GM04504 (cell line): ENCODE measurements around the gene TAF4.

Source experiments
- DNase-seq: peaks from one replicate; pipeline ENCODE4 v3.0.0-alpha.2; 2012; ENCODE audit warnings: low read depth

The TAF4 gene

DNA sequence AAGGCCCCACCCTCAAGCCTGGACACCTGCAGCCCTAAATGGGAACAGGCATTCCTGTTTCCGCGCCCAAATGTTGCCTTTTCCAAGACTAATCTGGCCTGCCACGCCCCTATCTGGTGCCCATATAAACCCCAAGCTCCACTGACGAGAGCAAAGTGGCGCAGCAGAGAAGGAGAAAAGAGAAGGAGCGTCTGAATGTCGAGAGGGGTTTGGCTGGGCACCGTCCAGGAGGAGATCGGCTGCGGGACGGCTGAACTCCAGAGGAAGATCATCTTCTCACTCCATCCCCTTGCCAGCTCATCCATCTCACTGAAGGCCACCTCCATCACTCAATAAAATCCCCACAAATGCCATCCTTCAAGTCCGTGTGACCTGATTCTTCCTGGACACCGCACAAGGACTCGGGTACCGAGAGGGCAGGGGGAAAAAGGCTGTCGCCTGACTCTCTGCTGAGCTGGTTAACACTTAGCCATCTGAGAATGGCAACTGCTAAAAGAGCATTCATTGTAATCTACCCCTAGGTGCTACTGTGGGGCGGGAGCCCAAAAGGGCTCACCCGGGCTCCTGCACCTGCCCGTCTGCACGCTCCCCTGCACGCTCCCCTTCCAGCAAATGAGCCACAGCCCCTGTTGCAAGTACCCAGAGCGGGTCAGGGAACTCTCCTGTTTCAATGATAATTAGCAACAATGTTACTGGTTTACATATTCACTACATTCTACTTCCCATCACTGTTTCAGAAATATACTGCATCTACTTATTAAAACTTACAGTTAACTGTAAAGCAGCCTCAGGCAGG lies 23.5 kb downstream of the TAF4 start:
- DNase-seq = no peak

DNA sequence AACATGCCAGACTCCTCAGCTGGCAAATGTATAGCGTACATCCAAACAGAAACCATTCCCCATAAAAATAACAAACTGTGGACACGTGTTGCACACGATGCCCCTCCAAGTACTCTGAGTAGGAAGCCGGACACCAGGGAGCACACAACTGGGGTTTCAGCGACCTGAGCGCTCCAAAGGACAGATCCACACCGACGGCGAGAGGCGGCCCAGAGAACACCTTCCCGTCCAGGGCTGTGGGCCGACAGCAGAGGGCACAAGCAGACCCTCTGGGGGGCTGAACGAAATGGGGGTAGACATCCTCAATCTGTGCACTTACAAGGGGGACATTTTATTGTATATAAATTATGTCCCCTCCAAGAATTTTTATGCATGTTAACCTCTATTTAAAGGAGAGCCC lies 24.7 kb downstream of the TAF4 start:
- DNase-seq = no peak

DNA sequence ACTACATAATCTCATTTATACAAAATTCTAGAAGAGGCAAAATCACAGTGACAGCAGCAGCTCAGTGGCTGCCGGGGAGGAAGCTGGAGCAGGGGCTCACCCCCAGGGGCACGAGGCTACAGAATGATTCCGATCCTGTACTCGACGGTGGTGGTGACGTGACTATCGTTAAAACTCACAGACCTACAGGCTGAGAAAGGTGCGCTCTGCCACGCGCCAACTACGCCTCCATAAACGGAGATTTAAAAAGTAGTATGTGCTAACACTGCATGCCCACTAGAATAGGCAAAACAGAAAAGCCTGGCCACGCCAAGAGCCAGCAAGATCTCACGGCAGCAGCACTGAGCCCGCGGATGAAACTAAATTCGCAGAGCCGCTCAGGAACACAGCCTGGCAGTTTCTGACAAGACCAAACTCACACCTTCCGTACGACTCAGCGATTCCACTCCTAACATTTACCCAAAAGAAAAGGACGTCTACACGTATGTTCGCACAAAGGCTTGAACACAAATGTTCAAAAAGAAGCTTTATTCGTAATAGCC lies 25.2 kb downstream of the TAF4 start:
- no peak for DNase-seq

DNA sequence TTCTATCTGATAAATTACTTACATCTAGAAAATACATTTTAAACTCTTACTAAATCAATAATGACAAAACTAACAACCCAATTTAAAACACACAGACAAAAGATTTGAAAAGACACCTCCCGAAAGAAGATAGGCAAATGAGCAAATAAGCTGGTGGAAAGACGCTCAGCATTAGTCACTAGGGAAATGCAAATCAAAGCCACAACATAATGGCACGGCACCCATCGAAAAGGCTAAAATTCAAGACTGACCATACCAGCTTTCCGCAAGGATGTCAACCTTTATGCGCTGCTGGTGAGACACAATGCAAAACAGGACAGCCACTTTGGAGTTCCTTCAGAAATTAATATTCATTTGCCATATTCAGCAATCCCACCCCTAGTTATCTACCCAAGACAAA lies 25.9 kb downstream of the TAF4 start:
- DNase-seq = no peak

DNA sequence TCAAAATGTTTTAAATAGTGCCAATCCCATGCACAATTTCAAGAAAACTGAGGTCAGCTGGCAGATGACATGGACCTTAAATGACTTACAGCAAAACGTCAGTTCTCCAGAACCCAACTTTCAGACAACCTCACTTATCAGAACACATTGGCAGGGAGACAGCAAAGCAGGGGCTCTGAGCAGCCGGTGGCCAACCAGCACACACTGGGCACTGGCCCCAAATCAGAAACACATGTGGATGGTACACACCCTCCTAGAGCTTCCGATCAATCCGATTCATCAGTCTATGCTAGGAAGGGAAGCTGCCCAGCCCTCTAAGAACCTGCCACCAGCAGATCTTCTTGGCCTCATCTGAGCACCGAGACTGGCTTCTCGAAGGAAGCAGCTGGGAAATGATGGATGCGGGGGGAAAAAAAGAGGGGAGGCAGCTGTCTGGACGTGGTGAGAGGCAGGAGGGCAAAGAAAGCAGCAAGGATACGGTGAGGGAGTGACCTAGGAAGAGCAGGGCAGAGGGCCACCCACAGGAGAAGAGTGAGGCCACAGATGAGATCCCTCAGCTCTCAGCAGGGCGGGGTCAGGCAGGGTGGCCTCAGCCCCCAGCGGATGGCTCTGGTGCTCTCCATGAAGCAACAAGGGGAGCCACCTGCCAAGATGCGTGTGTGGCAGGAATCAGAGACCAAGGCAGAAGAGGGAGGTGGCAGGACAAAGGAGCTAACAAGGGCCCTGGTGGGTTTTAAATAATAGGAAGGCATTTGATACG lies 32.9 kb downstream of the TAF4 start:
- DNase-seq = no peak

DNA sequence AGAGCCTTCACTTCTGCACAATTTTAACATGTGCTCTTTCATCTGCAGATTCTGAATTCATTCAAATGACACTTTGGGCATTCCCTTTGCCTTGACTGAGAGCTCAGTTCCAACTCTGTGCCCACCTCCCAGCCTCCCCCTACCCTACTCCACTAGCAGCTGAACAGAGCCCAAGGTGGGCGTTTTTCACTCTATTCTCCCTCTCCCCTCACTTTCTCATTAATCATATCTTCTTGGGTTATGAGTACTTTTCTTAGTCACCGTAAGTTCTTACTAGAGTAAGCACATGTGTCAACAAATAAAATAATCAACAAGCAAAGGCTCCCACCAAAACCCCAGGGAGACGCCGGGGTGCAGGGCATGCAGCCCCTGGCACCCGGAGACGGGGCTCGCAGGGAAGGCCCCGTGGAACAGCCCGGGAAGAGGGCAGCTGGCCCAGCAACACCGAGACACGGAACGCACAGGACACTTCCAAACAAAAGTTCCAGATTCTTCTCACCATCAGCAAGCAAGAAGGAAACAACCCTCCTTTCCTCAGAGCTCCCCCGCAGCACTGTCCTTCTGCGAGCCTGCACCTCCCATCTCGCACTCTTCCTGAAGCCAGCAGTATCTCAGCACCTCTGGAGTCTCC lies 34.1 kb downstream of the TAF4 start:
- DNase-seq = no peak

DNA sequence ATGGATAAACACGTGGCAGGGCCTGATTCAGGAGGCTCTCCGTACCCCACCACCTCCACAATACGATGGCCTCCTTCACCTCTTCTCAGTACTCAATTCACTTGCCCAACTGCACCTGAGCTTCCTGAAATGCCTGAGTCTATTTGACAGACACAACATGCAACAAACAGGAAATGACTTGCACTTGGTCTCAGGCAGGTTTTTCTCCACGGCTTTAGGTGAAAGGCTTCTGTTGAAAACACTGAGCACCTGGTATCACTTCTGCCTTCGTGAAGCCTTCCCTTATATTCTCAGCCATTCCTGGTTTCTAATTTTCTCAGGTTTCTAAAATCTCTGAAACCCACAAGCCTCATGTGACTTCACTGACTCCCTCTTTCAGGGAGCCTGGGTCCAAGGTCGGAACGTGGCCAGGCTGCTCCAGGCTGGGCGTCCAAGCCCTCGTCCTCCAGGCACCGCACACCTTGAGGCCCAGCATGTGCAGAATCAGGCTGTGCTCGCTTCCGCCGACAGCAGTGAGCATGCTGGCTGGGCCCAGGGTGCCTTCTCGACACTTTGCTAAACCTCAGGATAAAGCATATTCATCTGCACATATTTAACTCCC lies 34.7 kb downstream of the TAF4 start:
- no peak for DNase-seq

DNA sequence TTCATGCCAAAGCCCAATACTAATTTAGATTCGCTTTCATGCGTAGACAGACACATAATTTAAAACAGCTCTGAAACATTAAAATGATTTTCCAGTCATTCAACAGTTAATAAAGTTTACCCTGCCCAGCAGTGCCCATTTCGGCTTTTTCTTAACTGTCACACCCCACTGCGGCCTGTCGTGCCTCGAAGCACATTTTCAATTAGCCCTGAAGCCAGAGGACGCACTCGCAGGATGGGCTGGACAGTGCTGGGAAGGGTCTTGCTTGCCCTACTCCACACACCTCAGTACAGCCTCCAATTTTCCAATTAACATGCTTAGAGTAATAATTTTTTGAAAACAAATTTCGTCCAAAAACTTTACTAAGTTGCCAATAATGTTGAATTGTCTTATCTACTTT lies 35.3 kb downstream of the TAF4 start:
- DNase-seq = no peak

DNA sequence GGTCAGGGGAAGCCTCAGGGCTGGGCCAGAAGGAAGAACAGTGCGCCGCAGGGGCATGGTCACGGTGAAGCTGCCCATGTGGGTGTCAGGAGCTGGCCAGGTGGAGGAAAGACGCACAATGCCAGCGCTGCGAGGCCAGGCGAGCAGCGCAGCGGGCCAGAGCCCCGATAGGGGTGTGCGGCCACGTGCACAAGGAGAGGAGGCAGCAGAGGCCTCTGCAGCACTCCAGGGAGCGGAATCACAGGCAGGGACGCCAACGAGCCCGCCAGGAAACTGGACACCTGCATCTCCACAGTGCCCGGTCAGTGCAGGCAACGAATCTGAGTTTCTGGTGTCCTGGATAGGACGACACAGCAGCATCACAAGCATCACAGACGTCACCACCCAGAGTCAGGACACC lies 35.7 kb downstream of the TAF4 start:
- DNase-seq = no peak

DNA sequence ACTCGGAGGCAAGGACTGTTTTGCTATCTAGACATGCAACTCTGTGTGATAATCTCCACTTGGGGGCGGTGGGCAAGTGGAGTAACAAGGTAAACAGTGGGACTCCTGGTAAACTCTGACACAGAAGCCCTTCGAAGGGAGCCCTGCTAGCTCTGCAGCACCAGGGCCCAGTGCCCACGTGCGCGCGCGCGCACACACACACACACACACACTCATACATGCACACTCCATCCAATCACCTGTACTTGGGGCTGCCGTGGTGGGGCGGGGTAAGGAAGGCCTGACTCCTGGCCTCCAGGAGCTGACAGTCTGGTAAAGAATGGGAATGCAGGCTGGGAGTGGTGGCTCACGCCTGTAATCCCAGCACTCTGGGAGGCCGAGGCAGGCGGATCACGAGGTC lies 36.4 kb downstream of the TAF4 start:
- DNase-seq = no peak

DNA sequence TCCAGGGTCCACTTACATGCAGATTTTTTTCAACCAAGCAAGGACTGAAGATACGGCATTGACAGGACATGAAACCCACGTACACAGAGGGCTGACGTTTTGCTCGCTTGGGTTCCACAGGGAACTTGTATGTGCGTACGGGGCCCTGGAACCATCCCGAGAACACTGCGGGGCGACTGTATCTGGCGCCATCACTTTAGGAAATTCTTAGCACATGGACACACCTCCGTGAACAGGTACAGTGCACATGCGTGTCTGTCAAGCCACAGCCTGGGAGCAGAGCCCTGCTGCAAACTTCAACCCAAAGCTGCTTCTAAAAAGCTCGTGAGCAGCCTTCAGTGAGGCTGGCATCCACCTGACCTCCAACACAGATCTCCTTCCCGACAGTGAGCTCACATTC lies 37.3 kb downstream of the TAF4 start:
- DNase-seq = no peak

DNA sequence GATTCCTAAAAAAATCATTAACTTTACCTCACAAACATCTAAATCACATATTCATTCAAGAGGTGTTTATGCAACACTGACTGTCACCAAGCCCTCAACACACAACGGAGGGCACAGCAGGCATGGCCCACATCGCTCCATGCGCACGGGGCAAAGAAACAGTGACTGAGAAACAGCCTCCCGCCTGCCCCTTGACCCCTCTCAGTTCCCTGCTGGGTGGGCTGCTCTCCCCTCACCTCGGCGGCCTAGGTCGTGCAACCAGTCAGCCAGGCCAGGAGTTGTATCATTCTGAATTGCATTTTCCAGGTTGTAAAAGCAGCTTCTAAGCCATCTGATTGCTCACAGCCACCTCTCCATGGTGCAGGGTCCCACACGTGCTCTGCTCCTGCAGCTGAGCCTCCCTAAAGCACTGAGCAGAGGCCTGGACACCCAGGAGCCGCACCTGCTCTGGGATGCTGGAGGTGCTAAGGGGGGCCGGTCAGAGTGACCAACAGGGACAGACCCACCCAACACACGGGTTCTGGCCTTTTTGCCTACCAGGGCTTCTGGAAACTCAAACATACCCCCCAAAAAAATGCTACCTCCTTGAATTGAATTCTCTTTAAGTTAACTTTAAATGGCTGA lies 37.9 kb downstream of the TAF4 start:
- DNase-seq = no peak

DNA sequence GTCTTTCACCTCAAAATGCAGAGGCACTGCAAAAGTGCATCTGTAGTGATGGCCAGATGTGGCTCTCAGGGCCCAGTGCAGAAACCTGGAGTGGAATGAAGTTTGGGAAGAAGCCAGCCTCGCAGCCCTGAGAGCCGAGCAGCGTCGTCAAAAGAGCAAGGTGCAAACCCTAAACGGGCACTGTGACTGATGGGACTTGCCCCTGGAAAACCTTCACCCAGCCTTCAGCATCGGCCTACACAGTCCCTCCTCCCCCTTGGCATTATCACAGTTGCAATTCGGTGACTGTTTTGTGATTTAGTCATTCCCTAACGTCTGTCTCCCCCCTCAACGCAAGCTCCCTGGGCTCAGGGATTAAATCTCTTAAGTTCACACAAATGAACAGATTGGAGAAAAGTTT lies 38.6 kb downstream of the TAF4 start:
- DNase-seq = no peak

DNA sequence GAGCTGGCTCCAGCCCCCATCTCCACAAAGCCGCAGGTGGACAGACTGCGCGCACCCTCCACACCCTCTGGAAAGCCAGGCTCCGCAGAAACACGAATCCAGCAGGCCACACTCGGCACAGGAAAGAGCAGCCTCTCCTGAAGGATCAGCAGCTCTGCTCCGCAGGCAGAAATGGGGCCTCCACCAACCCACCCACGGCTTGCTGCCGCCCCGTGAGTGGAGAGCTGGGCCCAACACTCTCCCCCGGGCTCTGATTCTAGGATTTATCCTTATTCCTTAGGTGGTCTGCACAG lies 39.2 kb downstream of the TAF4 start:
- DNase-seq = no peak

DNA sequence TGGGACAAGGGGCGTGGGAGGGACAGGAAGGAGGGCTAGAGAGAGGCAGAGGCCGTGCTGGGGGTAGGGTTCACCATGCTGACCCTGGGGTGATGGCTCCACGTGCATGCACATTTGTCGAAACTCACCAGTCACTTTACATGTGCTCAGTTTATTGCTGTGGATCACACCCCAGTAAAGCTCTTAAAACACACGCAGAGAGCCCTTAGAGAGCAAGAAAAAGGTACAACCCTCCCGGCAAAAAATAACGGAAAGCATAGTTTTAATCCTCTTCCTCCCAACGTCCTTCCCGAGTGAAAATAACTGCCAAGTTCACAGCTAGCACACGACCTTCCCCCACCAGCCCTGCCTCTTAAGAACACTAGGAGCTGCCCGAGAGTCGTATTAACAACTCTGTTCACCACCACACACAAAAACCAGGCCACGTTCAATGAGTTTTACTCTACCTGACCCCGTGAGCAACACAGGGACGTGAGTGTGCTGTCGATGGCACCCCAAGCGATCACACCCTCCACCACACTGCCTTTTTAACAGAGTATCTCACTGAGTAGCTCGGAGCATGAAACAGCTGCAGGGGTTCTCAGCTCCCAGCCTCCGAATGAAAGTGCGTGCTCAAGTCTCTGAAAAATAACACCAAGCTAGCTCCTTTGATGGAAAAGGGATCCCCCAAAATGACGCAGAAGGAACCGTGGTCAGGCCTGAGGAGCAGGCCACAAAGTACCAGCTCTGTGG lies 39.7 kb downstream of the TAF4 start:
- peak; percentile 35 for DNase-seq

DNA sequence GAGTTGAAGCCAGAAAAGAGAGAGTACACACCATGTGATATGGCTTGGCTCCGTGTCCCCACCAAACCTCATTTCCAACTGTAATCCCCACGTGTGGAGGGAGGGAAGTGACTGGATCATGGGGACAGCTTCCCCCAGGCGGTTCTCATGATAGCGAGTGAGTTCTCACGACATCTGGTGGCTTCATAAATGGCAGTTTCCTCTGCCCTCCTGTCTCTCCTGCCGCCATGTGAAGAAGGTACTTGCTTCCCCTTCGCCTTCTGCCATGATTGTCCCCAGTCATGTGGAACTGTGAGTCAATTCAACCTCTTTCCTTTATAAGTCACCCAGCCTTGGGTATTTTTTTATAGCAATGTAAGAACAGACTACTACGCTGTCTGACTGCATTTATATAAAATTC lies 40.3 kb downstream of the TAF4 start:
- DNase-seq = no peak

DNA sequence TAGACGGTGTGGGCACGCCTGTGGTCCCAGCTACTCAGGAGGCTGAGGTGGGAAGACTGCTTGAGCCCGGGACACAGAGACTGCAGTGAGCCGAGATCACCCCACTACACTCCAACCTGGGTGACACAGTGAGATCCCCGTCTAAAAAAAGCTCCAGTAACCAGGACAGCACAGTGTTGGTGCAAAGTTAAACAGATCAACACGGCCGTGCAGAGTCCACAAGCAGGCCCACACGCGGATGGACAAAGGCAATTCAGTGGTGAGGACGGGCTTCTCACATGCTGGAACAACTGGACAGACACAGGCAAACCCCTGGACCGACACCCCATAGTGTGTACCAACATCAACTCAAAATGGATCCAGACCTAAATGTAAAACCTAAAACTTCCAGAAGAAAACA lies 41.7 kb downstream of the TAF4 start:
- DNase-seq = no peak

DNA sequence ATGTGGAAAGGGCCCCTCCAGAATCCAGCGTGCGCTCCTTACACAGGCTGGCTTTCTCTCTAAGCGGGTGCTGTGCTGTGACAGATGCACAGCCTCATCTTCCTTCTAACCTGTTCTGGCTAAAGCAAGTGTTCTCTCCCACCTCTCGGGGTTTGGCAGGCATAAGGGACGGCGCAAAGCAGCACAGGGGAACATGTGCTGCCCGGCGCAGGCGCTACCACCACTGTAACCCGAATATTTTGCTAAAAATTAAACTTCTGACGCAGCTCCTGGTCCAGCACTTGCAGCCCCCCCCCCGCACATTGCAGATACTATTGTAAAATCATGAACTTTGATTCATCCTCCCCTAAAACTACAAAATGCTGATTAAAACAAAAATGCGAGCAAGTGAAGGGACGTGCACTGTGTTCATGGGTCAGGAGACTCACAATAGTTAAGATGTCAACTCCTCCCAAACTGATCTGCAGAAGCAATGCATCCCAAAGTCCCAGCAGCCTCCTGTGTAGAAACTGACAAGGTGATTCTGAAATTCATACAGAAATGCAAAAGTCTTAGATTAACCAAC lies 43.0 kb downstream of the TAF4 start:
- DNase-seq = no peak

DNA sequence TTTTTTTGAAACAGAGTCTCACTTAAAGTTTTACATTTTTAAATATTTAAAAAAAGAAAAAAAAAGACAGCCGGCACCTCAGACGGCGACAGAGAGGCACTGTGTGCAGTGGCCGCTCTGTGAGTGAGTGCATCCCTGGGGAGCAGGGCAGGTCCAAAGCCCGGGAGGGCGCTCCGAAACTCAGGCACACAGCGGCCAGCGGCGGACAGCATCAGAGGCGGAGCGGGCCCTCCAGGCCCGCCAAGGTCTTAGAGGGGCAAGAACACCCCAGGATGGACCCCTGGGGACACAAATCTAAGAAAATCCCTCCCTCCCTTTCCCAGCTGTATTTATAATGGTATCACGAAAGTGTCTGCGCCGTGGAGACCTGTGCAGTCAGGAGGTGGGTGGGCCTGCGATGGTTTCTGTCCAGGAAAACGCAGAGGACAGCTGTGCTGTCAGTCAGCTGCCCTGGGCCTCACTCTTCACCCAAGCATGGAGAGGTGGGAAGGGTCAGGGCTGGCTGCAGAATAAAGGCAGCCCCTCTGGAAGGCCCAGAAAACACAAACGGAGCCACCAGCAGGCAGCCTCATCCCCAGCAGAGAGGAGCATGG lies 43.8 kb downstream of the TAF4 start:
- DNase-seq = no peak

DNA sequence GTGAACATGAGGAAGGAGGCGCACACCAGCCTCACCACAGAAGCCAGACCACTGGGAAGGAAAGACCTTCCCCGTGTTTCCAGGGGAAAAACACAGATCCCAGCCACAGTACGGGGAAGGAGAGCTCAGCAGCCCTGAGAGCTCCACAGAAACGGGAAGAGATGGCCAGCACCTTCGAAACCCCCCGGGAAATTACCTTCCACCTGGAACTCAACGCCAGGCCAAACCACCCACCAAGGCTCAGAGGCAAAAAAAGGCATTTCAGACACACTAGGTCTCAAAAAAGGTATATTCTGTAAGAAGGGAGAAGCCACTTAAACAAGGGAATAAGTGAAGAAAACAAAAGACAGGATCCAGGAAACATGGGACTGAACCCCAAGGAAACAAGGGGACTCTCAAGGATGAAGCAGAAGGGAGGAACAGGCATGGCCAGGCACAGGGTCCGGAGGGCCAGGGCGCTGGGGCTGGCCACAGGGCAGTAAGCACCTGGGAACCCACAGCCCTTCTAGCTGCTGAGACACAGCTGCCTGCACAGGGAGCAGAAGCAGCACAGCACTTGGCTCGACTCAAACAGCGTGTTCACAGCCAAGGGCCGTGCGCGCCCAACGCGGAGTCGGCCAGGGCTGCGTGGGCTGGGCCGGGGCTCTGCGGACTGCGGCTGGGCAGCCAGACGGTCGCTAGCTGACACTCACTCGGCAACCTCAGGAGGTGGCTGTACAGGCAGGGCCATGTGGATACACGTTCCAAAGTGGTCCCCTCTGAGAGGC lies 44.6 kb downstream of the TAF4 start:
- no peak for DNase-seq
